Measurements from ENCODE around the gene SLFN14.

GRCh38 chr17:35597604-35598003 lies 37.0 kb upstream of the SLFN14 start:
- no peak for TF ChIP-seq CTCF (IDR thresholded peaks at IDR 0.05; ENCODE audit: low read length)
- TF ChIP-seq EZH2 (IDR thresholded peaks at IDR 0.05; ENCODE audit: borderline replicate concordance, low read length), result no peak

Data from OCI-LY1 (cell line).